GM12878 (cell line): ENCODE measurements around the gene LNX2. TPM values are rescaled to one million over a fixed set of nuclear protein-coding genes. Genes with fewer than 3 reads are reported as not detected.

Experiments
- ATAC-seq: fragments of 200-7000 bp; cut with Tn5 transposase; 3 replicates; pipeline ENCODE4 v1.9.1; 2020; ENCODE audit warnings: mild to moderate bottlenecking, moderate library complexity
- BruUV-seq: library from RNA; stranded (reverse); fragments of 400-500 nt; replicated peaks from 2 replicates; lab custom pipeline; 2021; lab: Mats Ljungman, UMichigan
- CTCF ChIA-PET: fragments of 300-600 bp; sonication (Branson Sonifier 250); formaldehyde crosslinking; extraction: SDS; loops from one replicate; lab custom pipeline; 2021; ENCODE audit warnings: inconsistent platforms; lab: Yijun Ruan, JAX
- POLR2A ChIA-PET: fragments of 350-600 bp; formaldehyde crosslinking; extraction: SDS; loops from one replicate; lab custom pipeline; 2021; ENCODE audit warnings: inconsistent platforms; lab: Charles Lee
- RAD21 ChIA-PET: fragments of 300-600 bp; sonication (Branson Sonifier 250); formaldehyde crosslinking; loops from one replicate; lab custom pipeline; 2023; ENCODE audit warnings: antibody characterized with exemption; ENCODE audit not compliant: unreplicated experiment; lab: Charles Lee
- SMC1A ChIA-PET: fragments of 300-600 bp; sonication (Branson Sonifier 250); formaldehyde crosslinking; loops from one replicate; lab custom pipeline; 2023; ENCODE audit not compliant: unreplicated experiment, uncharacterized antibody; lab: Charles Lee
- DNase-seq: peaks from one replicate; pipeline ENCODE4 v3.0.0-alpha.2; 2011; ENCODE audit warnings: low read depth, low spot score
- FAIRE-seq: peaks from 3 replicates; lab custom pipeline; 2011; peaks lifted over from hg19 to GRCh38; lab: Jason Lieb, UNC
- H2AFZ ChIP-seq: 2 replicates; pipeline ENCODE4 v1.6.0; 2011; ENCODE audit warnings: low read depth, low read length, control low read depth; ENCODE audit not compliant: control insufficient read depth
- H3K27ac ChIP-seq: 2 replicates; pipeline ENCODE4 v1.5.1; 2011; ENCODE audit warnings: control low read depth; ENCODE audit not compliant: control insufficient read depth, insufficient read depth
- H3K27me3 ChIP-seq, 2 experiments: replicated peaks in 1 of 2; 2 replicates each; pipeline versions ENCODE4 v1.6.0 to v1.6.1; 2011; ENCODE audit warnings: low read length in 1 of 2; ENCODE audit not compliant: control insufficient read depth in 2 of 2, insufficient read depth in 2 of 2
- H3K36me3 ChIP-seq, 2 experiments: 2 replicates each; pipeline ENCODE4 v1.5.1; 2011; ENCODE audit warnings: low read length in 1 of 2; ENCODE audit not compliant: control insufficient read depth in 2 of 2, insufficient read depth in 2 of 2
- H3K4me1 ChIP-seq: 2 replicates; pipeline ENCODE4 v1.6.1; 2011; ENCODE audit warnings: mild to moderate bottlenecking, low read length, moderate library complexity, mixed read lengths; ENCODE audit not compliant: control insufficient read depth, insufficient read depth
- H3K4me2 ChIP-seq: 2 replicates; pipeline ENCODE4 v1.6.0; 2011; ENCODE audit warnings: control low read depth; ENCODE audit not compliant: control insufficient read depth, insufficient read depth
- H3K4me3 ChIP-seq: fragments of 200-600 bp; sonication (generic); 2 replicates; pipeline ENCODE4 v1.5.1; 2016
- H3K79me2 ChIP-seq: 2 replicates; pipeline ENCODE4 v1.6.0; 2011; ENCODE audit warnings: low read length; ENCODE audit not compliant: control insufficient read depth, insufficient read depth
- H3K9ac ChIP-seq: 2 replicates; pipeline ENCODE4 v1.8.0; 2011; ENCODE audit warnings: low read length, control low read depth, mixed read lengths; ENCODE audit not compliant: control insufficient read depth, insufficient read depth
- H3K9me3 ChIP-seq: replicated peaks from 3 replicates; pipeline ENCODE4 v1.5.1; 2011; ENCODE audit warnings: mild to moderate bottlenecking, low read length; ENCODE audit not compliant: control insufficient read depth, insufficient read depth
- H4K20me1 ChIP-seq: 2 replicates; pipeline ENCODE4 v1.6.0; 2011; ENCODE audit not compliant: control insufficient read depth, insufficient read depth
- ASH2L ChIP-seq: fragments of 300-600, 200-600 bp; sonication (generic); IDR thresholded peaks from 2 replicates; pipeline ENCODE4 v1.6.1; 2017; ENCODE audit warnings: low read depth, mild to moderate bottlenecking, borderline replicate concordance
- CHD4 ChIP-seq: fragments of 200-600 bp; sonication (generic); IDR thresholded peaks from 2 replicates; pipeline ENCODE4 v1.6.1; 2016; ENCODE audit warnings: mild to moderate bottlenecking
- ESRRA ChIP-seq: IDR thresholded peaks from 2 replicates; pipeline ENCODE4 v1.6.1; 2012; ENCODE audit warnings: mild to moderate bottlenecking, low read length, improper control_type of control experiment
- HDGF ChIP-seq: fragments of 450-650 bp; IDR thresholded peaks from 2 replicates; pipeline ENCODE4 v1.6.1; 2016; ENCODE audit warnings: antibody characterized with exemption
- IRF5 ChIP-seq: fragments of 450-650 bp; IDR thresholded peaks from 2 replicates; pipeline ENCODE4 v1.6.1; 2017; ENCODE audit warnings: borderline replicate concordance
- MLLT1 ChIP-seq: fragments of 450-650 bp; IDR thresholded peaks from 2 replicates; pipeline ENCODE4 v1.6.1; 2016; ENCODE audit warnings: mild to moderate bottlenecking
- MYB ChIP-seq: fragments of 150-350 bp; IDR thresholded peaks from 2 replicates; pipeline ENCODE4 v1.6.1; 2014; ENCODE audit warnings: mild to moderate bottlenecking, low read depth, low read length, borderline replicate concordance
- MYC ChIP-seq: IDR thresholded peaks from 2 replicates; pipeline ENCODE4 v1.6.1; 2011; ENCODE audit warnings: mild to moderate bottlenecking, low read length, moderate library complexity, inconsistent platforms; ENCODE audit not compliant: insufficient read depth, insufficient replicate concordance, insufficient read length, severe bottlenecking
- SREBF1 ChIP-seq: IDR thresholded peaks from 2 replicates; pipeline ENCODE4 v1.6.1; 2012; ENCODE audit warnings: mild to moderate bottlenecking, low read length
- SUPT20H ChIP-seq: IDR thresholded peaks from 2 replicates; pipeline ENCODE4 v1.6.1; 2011; ENCODE audit warnings: low read depth, mild to moderate bottlenecking, low read length, moderate library complexity, borderline replicate concordance; ENCODE audit not compliant: control insufficient read depth
- WGBS: methylation state at CpG from one replicate; pipeline ENCODE4 v1.1.6; 2016; ENCODE audit warnings: low lambda C conversion rate; ENCODE audit not compliant: insufficient replicate concordance, insufficient coverage; ENCODE audit errors: missing lambda C conversion rate; 5-methylcytosine and 5-hydroxymethylcytosine counted together
- in situ Hi-C: fragments of 300-500 bp; cut with MboI; formaldehyde crosslinking; loops from 9 replicates; pipeline ENCODE4 v1.14.3; 2018; ENCODE audit warnings: mixed read lengths
- intact Hi-C: fragments of 100-400 bp; cut with micrococcal nuclease; formaldehyde crosslinking; loops from one replicate; pipeline ENCODE4 v1.14.2; 2022; ENCODE audit not compliant: unreplicated experiment
- polyA plus RNA-seq, 11 experiments: library from polyadenylated mRNA; depleted of rRNA in 4 of 11; unstranded in 6 of 11; stranded (reverse) in 5 of 11; fragments of >200 nt; fragmentation: Nextera tagmentation in 4 of 11; fragmentation: Illumina TruSeq in 1 of 11; extraction: Ambion mirVana in 4 of 11; extraction: Trizol in 1 of 11; gene quantifications; 1 replicate in 1 of 11; 2 replicates in 10 of 11; pipeline versions ENCODE4 v1.2.1 to v1.2.3, GENCODE V29; 2011 to 2016; ENCODE audit warnings: inconsistent platforms in 2 of 11, missing spikeins in 2 of 11, low read depth in 1 of 11
- total RNA-seq, 4 experiments: library from RNA; depleted of rRNA in 3 of 4; stranded (reverse); fragments of >200 nt in 3 of 4; fragmentation: Illumina TruSeq in 1 of 4; extraction: Trizol in 1 of 4; gene quantifications; 2 replicates each; pipeline versions ENCODE4 v1.2.1 to v1.2.3, GENCODE V29; 2013 to 2021
- TF ChIP-seq, protein P1 (sequence below): IDR thresholded peaks from 2 replicates; pipeline ENCODE4 v1.6.1; 2011; ENCODE audit warnings: borderline replicate concordance, low read depth, mild to moderate bottlenecking, moderate library complexity, mixed read lengths, low read length; ENCODE audit not compliant: insufficient read depth; ENCODE audit errors: extremely low read length
- TF ChIP-seq, protein P2 (sequence below): IDR thresholded peaks from 2 replicates; pipeline ENCODE4 v1.6.1; 2011; ENCODE audit warnings: borderline replicate concordance, low read depth, mild to moderate bottlenecking, moderate library complexity, low read length; ENCODE audit not compliant: insufficient read depth, poor library complexity, severe bottlenecking

The LNX2 gene
- total and polyA plus RNA-seq, 10 of the 15 experiments (the other 5 are each of a cell fraction or from before 2014, with no cell fraction given): 1.3 to 7.7 (median 4.4) TPM

GRCh38 chr13:27665761-27666160, 45.4 kb upstream of the LNX2 start (continued):
- TF ChIP-seq IRF5: no peak
- TF ChIP-seq SUPT20H: no peak
- TF ChIP-seq HDGF: no peak
- TF ChIP-seq, all 136 proteins: peak for 0

DNA sequence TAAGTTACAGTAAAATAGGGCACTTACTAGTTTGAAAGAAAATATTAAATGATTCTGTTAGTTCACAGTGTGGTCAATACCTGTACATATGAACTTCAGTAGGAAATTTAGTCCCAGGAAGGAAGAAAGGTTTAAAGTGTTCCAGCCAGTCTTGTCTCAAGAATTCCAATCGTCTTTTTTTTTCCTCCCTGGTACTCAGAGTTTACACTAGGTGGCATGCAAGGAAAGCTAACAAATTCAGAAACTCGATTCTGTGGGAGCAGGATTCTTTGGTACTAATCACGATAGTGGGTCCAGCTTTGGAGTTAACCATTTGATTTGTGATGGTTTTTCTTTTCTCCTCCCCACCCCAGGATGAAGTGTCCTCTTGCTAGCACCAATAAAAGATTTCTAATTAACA, 45.0 kb upstream of the LNX2 start:
- H2AFZ ChIP-seq: no peak overlapping the region
- ATAC-seq: no peak
- no peaks in the 10 kb centered on the region for H4K20me1 ChIP-seq
- no peak for FAIRE-seq
- ChIA-PET CTCF (no interaction called here), SMC1A (interaction anchor here (1.3 kb wide), 1 partner anchor 8 kb away, joined by 3 read pairs; no protein-coding TSS in a partner anchor), POLR2A (no interaction called here), RAD21 (no interaction called here)
- DNase-seq: no peak
- intact Hi-C loops: no loop called here
- no TSS peak for BruUV-seq
- in situ Hi-C loops: no loop called here
- no peak for TF ChIP-seq ESRRA
- TF ChIP-seq, protein P1, sequence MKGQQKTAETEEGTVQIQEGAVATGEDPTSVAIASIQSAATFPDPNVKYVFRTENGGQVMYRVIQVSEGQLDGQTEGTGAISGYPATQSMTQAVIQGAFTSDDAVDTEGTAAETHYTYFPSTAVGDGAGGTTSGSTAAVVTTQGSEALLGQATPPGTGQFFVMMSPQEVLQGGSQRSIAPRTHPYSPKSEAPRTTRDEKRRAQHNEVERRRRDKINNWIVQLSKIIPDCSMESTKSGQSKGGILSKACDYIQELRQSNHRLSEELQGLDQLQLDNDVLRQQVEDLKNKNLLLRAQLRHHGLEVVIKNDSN: no peak
- TF ChIP-seq MLLT1: no peak
- TF ChIP-seq MYB: no peak
- TF ChIP-seq SREBF1: no peak
- TF ChIP-seq MYC: no peak
- TF ChIP-seq CHD4: no peak
- TF ChIP-seq, protein P2, sequence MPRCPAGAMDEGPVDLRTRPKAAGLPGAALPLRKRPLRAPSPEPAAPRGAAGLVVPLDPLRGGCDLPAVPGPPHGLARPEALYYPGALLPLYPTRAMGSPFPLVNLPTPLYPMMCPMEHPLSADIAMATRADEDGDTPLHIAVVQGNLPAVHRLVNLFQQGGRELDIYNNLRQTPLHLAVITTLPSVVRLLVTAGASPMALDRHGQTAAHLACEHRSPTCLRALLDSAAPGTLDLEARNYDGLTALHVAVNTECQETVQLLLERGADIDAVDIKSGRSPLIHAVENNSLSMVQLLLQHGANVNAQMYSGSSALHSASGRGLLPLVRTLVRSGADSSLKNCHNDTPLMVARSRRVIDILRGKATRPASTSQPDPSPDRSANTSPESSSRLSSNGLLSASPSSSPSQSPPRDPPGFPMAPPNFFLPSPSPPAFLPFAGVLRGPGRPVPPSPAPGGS: no peak
- no peak for TF ChIP-seq ASH2L
- no peak overlapping the region for H3K9ac ChIP-seq
- H3K4me2 ChIP-seq: no peak overlapping the region
- no peaks in the 10 kb centered on the region for H3K9me3 ChIP-seq
- no peaks in the 10 kb centered on the region for H3K4me1 ChIP-seq
- H3K36me3 ChIP-seq: peaks cover 0 to 15% of the 10 kb centered on the region in 2 experiments
- H3K79me2 ChIP-seq: no peaks in the 10 kb centered on the region
- 93% methylated on average over 3 of the region's 3 CpGs for WGBS
- no peak overlapping the region for H3K4me3 ChIP-seq
- no peaks in the 10 kb centered on the region for H3K27me3 ChIP-seq
- no peak overlapping the region for H3K27ac ChIP-seq
